Raji (cell line): ENCODE measurements around the gene DPH2.

Experiments
- POLR2A ChIP-seq: IDR thresholded peaks from 2 replicates; pipeline ENCODE4 v1.6.1; 2011; ENCODE audit warnings: low read depth, low read length, control low read depth; ENCODE audit not compliant: insufficient read depth

DPH2 gene

GRCh38 chr1:43952731-43953346 is 17.0 kb upstream of the DPH2 start:
- TF ChIP-seq POLR2A = no peak

GRCh38 chr1:43953361-43953760 is 16.4 kb upstream of the DPH2 start:
- no peak for TF ChIP-seq POLR2A

GRCh38 chr1:43954036-43954435 is 15.8 kb upstream of the DPH2 start:
- TF ChIP-seq POLR2A = no peak

GRCh38 chr1:43956234-43956633 is 13.6 kb upstream of the DPH2 start:
- no peak for TF ChIP-seq POLR2A

- no peak for TF ChIP-seq POLR2A
Observed at GRCh38 chr1:43957407-43958040, 12.3 kb upstream of the DPH2 start.

- TF ChIP-seq POLR2A = no peak
Observed at GRCh38 chr1:43958351-43959255, 11.2 kb upstream of the DPH2 start.

GRCh38 chr1:43960798-43961197 is 9.0 kb upstream of the DPH2 start:
- TF ChIP-seq POLR2A = no peak

- no peak for TF ChIP-seq POLR2A
Observed at GRCh38 chr1:43961692-43962091, 8.1 kb upstream of the DPH2 start.

- TF ChIP-seq POLR2A = no peak
Observed at GRCh38 chr1:43962324-43962723, 7.5 kb upstream of the DPH2 start.

- TF ChIP-seq POLR2A = no peak
Observed at GRCh38 chr1:43963006-43963405, 6.8 kb upstream of the DPH2 start.

GRCh38 chr1:43963890-43964289 is 5.9 kb upstream of the DPH2 start:
- no peak for TF ChIP-seq POLR2A

GRCh38 chr1:43965316-43965715 is 4.5 kb upstream of the DPH2 start:
- no peak for TF ChIP-seq POLR2A

- no peak for TF ChIP-seq POLR2A
Observed at GRCh38 chr1:43968348-43968948, 1.4 kb upstream of the DPH2 start.

GRCh38 chr1:43969416-43969745 is 429 bp upstream of the DPH2 start:
- no peak for TF ChIP-seq POLR2A

- TF ChIP-seq POLR2A = no peak
Observed at GRCh38 chr1:43970502-43970901, 692 bp downstream of the DPH2 start.

- no peak for TF ChIP-seq POLR2A
Observed at GRCh38 chr1:43970911-43971310, 1.1 kb downstream of the DPH2 start.

- TF ChIP-seq POLR2A = no peak
Observed at GRCh38 chr1:43971336-43971980, 1.6 kb downstream of the DPH2 start.
